ENCODE results near the gene PCDHA3.
"Not testable (repeated sequence)": the region's sequence is repeated elsewhere in the genome, so short reads cannot be mapped to it uniquely, and the experiment has no call there.

PCDHA3 gene

GRCh38 chr5:140796718-140797095 is 4.2 kb upstream of the PCDHA3 start:
- Histone ChIP-seq H4K20me1 (ENCODE audit: insufficient read depth, low read length, poor library complexity, severe bottlenecking) (no peaks in the 10 kb centered on the region), H3K36me3 (ENCODE audit: insufficient read depth, low read length) (no peaks in the 10 kb centered on the region), H3K79me2 (ENCODE audit: insufficient read depth, low read length) (no peaks in the 10 kb centered on the region), H3K4me2 (ENCODE audit: low read depth, low read length, poor library complexity, severe bottlenecking) (no peak overlapping the region), H3K9ac (ENCODE audit: low read depth, low read length, poor library complexity, severe bottlenecking) (no peak overlapping the region), H3K4me3 (ENCODE audit: low read length, poor library complexity, severe bottlenecking) (no peak overlapping the region), H3K9me3 (ENCODE audit: insufficient read depth, low read depth, low read length) (no peaks in the 10 kb centered on the region), H3K9me2 (replicated peaks; ENCODE audit: low read depth, low read length) (no peaks in the 10 kb centered on the region), H3K4me1 (ENCODE audit: insufficient read depth, low read length, poor library complexity, severe bottlenecking) (no peaks in the 10 kb centered on the region), H2AFZ (ENCODE audit: low read length) (no peak overlapping the region), H3K27me3 (ENCODE audit: insufficient read depth, low read length, poor library complexity, severe bottlenecking) (no peaks in the 10 kb centered on the region), H3F3A (ENCODE audit: low read depth) (no peaks in the 10 kb centered on the region)
- no peak for TF ChIP-seq EZH2phosphoT487 (IDR thresholded peaks at IDR 0.05; ENCODE audit: borderline replicate concordance)
- TF ChIP-seq, protein P1, sequence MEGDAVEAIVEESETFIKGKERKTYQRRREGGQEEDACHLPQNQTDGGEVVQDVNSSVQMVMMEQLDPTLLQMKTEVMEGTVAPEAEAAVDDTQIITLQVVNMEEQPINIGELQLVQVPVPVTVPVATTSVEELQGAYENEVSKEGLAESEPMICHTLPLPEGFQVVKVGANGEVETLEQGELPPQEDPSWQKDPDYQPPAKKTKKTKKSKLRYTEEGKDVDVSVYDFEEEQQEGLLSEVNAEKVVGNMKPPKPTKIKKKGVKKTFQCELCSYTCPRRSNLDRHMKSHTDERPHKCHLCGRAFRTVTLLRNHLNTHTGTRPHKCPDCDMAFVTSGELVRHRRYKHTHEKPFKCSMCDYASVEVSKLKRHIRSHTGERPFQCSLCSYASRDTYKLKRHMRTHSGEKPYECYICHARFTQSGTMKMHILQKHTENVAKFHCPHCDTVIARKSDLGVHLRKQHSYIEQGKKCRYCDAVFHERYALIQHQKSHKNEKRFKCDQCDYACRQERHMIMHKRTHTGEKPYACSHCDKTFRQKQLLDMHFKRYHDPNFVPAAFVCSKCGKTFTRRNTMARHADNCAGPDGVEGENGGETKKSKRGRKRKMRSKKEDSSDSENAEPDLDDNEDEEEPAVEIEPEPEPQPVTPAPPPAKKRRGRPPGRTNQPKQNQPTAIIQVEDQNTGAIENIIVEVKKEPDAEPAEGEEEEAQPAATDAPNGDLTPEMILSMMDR (conservative IDR thresholded peaks at IDR 0.05; ENCODE audit: low read length), result no peak

- TF ChIP-seq, protein P1 (conservative IDR thresholded peaks at IDR 0.05; ENCODE audit: low read length), result no peak
- TF ChIP-seq EZH2phosphoT487 (IDR thresholded peaks at IDR 0.05; ENCODE audit: borderline replicate concordance), result no peak
Measured at GRCh38 chr5:140801494-140801841, 611 bp downstream of the PCDHA3 start.

GRCh38 chr5:140802381-140802780 is 1.5 kb downstream of the PCDHA3 start:
- not testable (repeated sequence) for H2AFZ ChIP-seq (ENCODE audit: low read length); H3K36me3 ChIP-seq (ENCODE audit: insufficient read depth, low read length); H3F3A ChIP-seq (ENCODE audit: low read depth); H3K9me3 ChIP-seq (ENCODE audit: insufficient read depth, low read depth, low read length); H3K27me3 ChIP-seq (ENCODE audit: insufficient read depth, low read length, poor library complexity, severe bottlenecking); H4K20me1 ChIP-seq (ENCODE audit: insufficient read depth, low read length, poor library complexity, severe bottlenecking); H3K4me2 ChIP-seq (ENCODE audit: low read depth, low read length, poor library complexity, severe bottlenecking); H3K9me2 ChIP-seq (replicated peaks; ENCODE audit: low read depth, low read length); H3K4me1 ChIP-seq (ENCODE audit: insufficient read depth, low read length, poor library complexity, severe bottlenecking); H3K9ac ChIP-seq (ENCODE audit: low read depth, low read length, poor library complexity, severe bottlenecking); H3K79me2 ChIP-seq (ENCODE audit: insufficient read depth, low read length); H3K4me3 ChIP-seq (ENCODE audit: low read length, poor library complexity, severe bottlenecking)

More at GRCh38 chr5:140801494-140801841, 611 bp downstream of the PCDHA3 start:
- no peaks in the 10 kb centered on the region for H3K36me3 ChIP-seq (ENCODE audit: insufficient read depth, low read length)
- no peaks in the 10 kb centered on the region for H3F3A ChIP-seq (ENCODE audit: low read depth)
- no peak overlapping the region for H3K4me2 ChIP-seq (ENCODE audit: low read depth, low read length, poor library complexity, severe bottlenecking)
- no peaks in the 10 kb centered on the region for H4K20me1 ChIP-seq (ENCODE audit: insufficient read depth, low read length, poor library complexity, severe bottlenecking)
- no peak overlapping the region for H2AFZ ChIP-seq (ENCODE audit: low read length)
- H3K79me2 ChIP-seq (ENCODE audit: insufficient read depth, low read length), result no peaks in the 10 kb centered on the region
- H3K9ac ChIP-seq (ENCODE audit: low read depth, low read length, poor library complexity, severe bottlenecking), result no peak overlapping the region
- no peak overlapping the region for H3K4me3 ChIP-seq (ENCODE audit: low read length, poor library complexity, severe bottlenecking)
- H3K4me1 ChIP-seq (ENCODE audit: insufficient read depth, low read length, poor library complexity, severe bottlenecking), result no peaks in the 10 kb centered on the region
- H3K27me3 ChIP-seq (ENCODE audit: insufficient read depth, low read length, poor library complexity, severe bottlenecking), result no peaks in the 10 kb centered on the region
- no peaks in the 10 kb centered on the region for H3K9me3 ChIP-seq (ENCODE audit: insufficient read depth, low read depth, low read length)
- H3K9me2 ChIP-seq (replicated peaks; ENCODE audit: low read depth, low read length), result no peaks in the 10 kb centered on the region

- Histone ChIP-seq H3K36me3 (ENCODE audit: insufficient read depth, low read length) (no peaks in the 10 kb centered on the region), H3K4me2 (ENCODE audit: low read depth, low read length, poor library complexity, severe bottlenecking) (no peak overlapping the region), H3K4me3 (ENCODE audit: low read length, poor library complexity, severe bottlenecking) (no peak overlapping the region), H4K20me1 (ENCODE audit: insufficient read depth, low read length, poor library complexity, severe bottlenecking) (no peaks in the 10 kb centered on the region), H3K9me2 (replicated peaks; ENCODE audit: low read depth, low read length) (no peaks in the 10 kb centered on the region), H2AFZ (ENCODE audit: low read length) (no peak overlapping the region), H3K9me3 (ENCODE audit: insufficient read depth, low read depth, low read length) (no peaks in the 10 kb centered on the region), H3K9ac (ENCODE audit: low read depth, low read length, poor library complexity, severe bottlenecking) (no peak overlapping the region), H3K79me2 (ENCODE audit: insufficient read depth, low read length) (no peaks in the 10 kb centered on the region), H3K4me1 (ENCODE audit: insufficient read depth, low read length, poor library complexity, severe bottlenecking) (no peaks in the 10 kb centered on the region), H3F3A (ENCODE audit: low read depth) (no peaks in the 10 kb centered on the region), H3K27me3 (ENCODE audit: insufficient read depth, low read length, poor library complexity, severe bottlenecking) (no peaks in the 10 kb centered on the region)
- TF ChIP-seq, protein P1 (conservative IDR thresholded peaks at IDR 0.05; ENCODE audit: low read length), result no peak
- TF ChIP-seq EZH2phosphoT487 (IDR thresholded peaks at IDR 0.05; ENCODE audit: borderline replicate concordance), result no peak
Measured at GRCh38 chr5:140802781-140803271, 2.0 kb downstream of the PCDHA3 start.
